IMR-90 (cell line): ENCODE measurements around the gene SPNS2. TPM values are rescaled to one million over a fixed set of nuclear protein-coding genes. Genes with fewer than 3 reads are reported as not detected.

Experiments
- ATAC-seq: fragments of 200-7000 bp; cut with Tn5 transposase; 2 replicates; pipeline ENCODE4 v1.9.1; 2020; ENCODE audit warnings: low read depth, mild to moderate bottlenecking, moderate library complexity
- BruUV-seq: library from RNA; stranded (reverse); fragments of 400-500 nt; replicated peaks from 2 replicates; lab custom pipeline; 2021; lab: Mats Ljungman, UMichigan
- CTCF ChIA-PET: fragments of 300-600 bp; formaldehyde crosslinking; extraction: SDS; loops from one replicate; lab custom pipeline; 2021; ENCODE audit warnings: antibody characterized with exemption; lab: Yijun Ruan, JAX
- POLR2A ChIA-PET: fragments of 300-600 bp; sonication (Branson Sonifier 250); formaldehyde crosslinking; loops from one replicate; lab custom pipeline; 2022; ENCODE audit warnings: antibody characterized with exemption; ENCODE audit not compliant: unreplicated experiment; lab: Charles Lee
- DNase-seq: peaks from one replicate; pipeline ENCODE4 v3.0.0; 2013
- H2AFZ ChIP-seq: replicated peaks from 2 replicates; pipeline ENCODE3; 2013; ENCODE audit warnings: low read length, mild to moderate bottlenecking; ENCODE audit not compliant: poor library complexity
- H2AK5ac ChIP-seq: 2 replicates; pipeline ENCODE4 v1.6.1; 2013; ENCODE audit warnings: low read depth, low read length, inconsistent platforms
- H2AK9ac ChIP-seq: replicated peaks from 2 replicates; pipeline ENCODE3; 2013; ENCODE audit warnings: mild to moderate bottlenecking, low read depth, low read length, moderate library complexity; ENCODE audit not compliant: poor library complexity
- H2BK120ac ChIP-seq: 2 replicates; pipeline ENCODE4 v1.6.1; 2013; ENCODE audit warnings: low read depth, low read length, inconsistent platforms
- H2BK15ac ChIP-seq: 3 replicates; pipeline ENCODE4 v1.6.1; 2013; ENCODE audit warnings: low read depth, low read length, inconsistent platforms
- H2BK20ac ChIP-seq: 2 replicates; pipeline ENCODE4 v1.6.1; 2013; ENCODE audit warnings: low read depth, mild to moderate bottlenecking, inconsistent platforms, low read length, moderate library complexity
- H2BK5ac ChIP-seq: 2 replicates; pipeline ENCODE4 v1.6.1; 2013; ENCODE audit warnings: mild to moderate bottlenecking, low read depth, low read length, inconsistent platforms; ENCODE audit not compliant: poor library complexity, severe bottlenecking
- H3K14ac ChIP-seq: replicated peaks from 2 replicates; pipeline ENCODE4 v1.6.1; 2013; ENCODE audit warnings: low read depth, low read length, inconsistent platforms
- H3K18ac ChIP-seq: 2 replicates; pipeline ENCODE4 v1.6.1; 2013; ENCODE audit warnings: low read depth, low read length, control low read depth
- H3K23ac ChIP-seq: 2 replicates; pipeline ENCODE4 v1.6.1; 2013; ENCODE audit warnings: low read depth, low read length, inconsistent platforms
- H3K27ac ChIP-seq: 2 replicates; pipeline ENCODE4 v1.5.1; 2013; ENCODE audit warnings: mild to moderate bottlenecking, control low read depth, low read length; ENCODE audit not compliant: insufficient read depth
- H3K27me3 ChIP-seq: 2 replicates; pipeline ENCODE4 v1.6.1; 2013; ENCODE audit warnings: low read length; ENCODE audit not compliant: control insufficient read depth, insufficient read depth
- H3K36me3 ChIP-seq: 2 replicates; pipeline ENCODE4 v1.6.1; 2013; ENCODE audit warnings: low read length, mixed read lengths; ENCODE audit not compliant: control insufficient read depth, insufficient read depth
- H3K4ac ChIP-seq: 2 replicates; pipeline ENCODE4 v1.6.1; 2013; ENCODE audit warnings: low read depth, low read length, inconsistent platforms
- H3K4me1 ChIP-seq: 2 replicates; pipeline ENCODE4 v1.6.1; 2013; ENCODE audit warnings: low read length, mixed read lengths; ENCODE audit not compliant: control insufficient read depth, insufficient read depth
- H3K4me2 ChIP-seq: 2 replicates; pipeline ENCODE4 v1.6.1; 2013; ENCODE audit warnings: low read depth, mild to moderate bottlenecking, control low read depth, low read length, moderate library complexity
- H3K4me3 ChIP-seq: 2 replicates; pipeline ENCODE4 v1.5.1; 2013; ENCODE audit warnings: low read depth, mild to moderate bottlenecking, control low read depth, low read length, moderate library complexity; ENCODE audit not compliant: insufficient read depth
- H3K56ac ChIP-seq: 2 replicates; pipeline ENCODE4 v1.6.1; 2013; ENCODE audit warnings: low read length, inconsistent platforms; ENCODE audit not compliant: insufficient read depth; ENCODE audit errors: extremely low read depth
- H3K79me1 ChIP-seq, 2 experiments: 2 replicates each; pipeline ENCODE4 v1.6.1; 2013; ENCODE audit warnings: low read length in 2 of 2, inconsistent platforms in 1 of 2, low read depth in 1 of 2
- H3K9ac ChIP-seq: 2 replicates; pipeline ENCODE4 v1.6.1; 2013; ENCODE audit warnings: low read depth, low read length, control low read depth
- H3K9me1 ChIP-seq: 2 replicates; pipeline ENCODE4 v1.6.1; 2013; ENCODE audit warnings: low read length, inconsistent platforms; ENCODE audit not compliant: insufficient read depth
- H3K9me3 ChIP-seq: 2 replicates; pipeline ENCODE4 v1.6.1; 2013; ENCODE audit warnings: low read length; ENCODE audit not compliant: control insufficient read depth, insufficient read depth
- H4K20me1 ChIP-seq: 2 replicates; pipeline ENCODE4 v1.6.1; 2013; ENCODE audit warnings: low read length, inconsistent platforms; ENCODE audit not compliant: insufficient read depth
- H4K5ac ChIP-seq: 2 replicates; pipeline ENCODE4 v1.6.1; 2013; ENCODE audit warnings: mild to moderate bottlenecking, low read depth, low read length, control low read depth
- H4K8ac ChIP-seq, 2 experiments: 2 replicates each; pipeline ENCODE4 v1.6.1; 2013; ENCODE audit warnings: low read depth in 2 of 2, low read length in 2 of 2, control low read depth in 1 of 2, inconsistent platforms in 1 of 2
- H4K91ac ChIP-seq: 2 replicates; pipeline ENCODE4 v1.6.1; 2013; ENCODE audit warnings: low read depth, low read length, inconsistent platforms; ENCODE audit not compliant: insufficient read depth
- BHLHE40 ChIP-seq: fragments of 150-350 bp; IDR thresholded peaks from 2 replicates; pipeline ENCODE4 v1.6.1; 2016; ENCODE audit warnings: mild to moderate bottlenecking, low read depth, low read length
- CEBPB ChIP-seq: IDR thresholded peaks from 2 replicates; pipeline ENCODE4 v1.6.1; 2012; ENCODE audit warnings: low read depth, low read length, improper control_type of control experiment
- CHD1 ChIP-seq: IDR thresholded peaks from 2 replicates; pipeline ENCODE4 v1.6.1; 2012; ENCODE audit warnings: low read depth, low read length, improper control_type of control experiment
- CTCF ChIP-seq: conservative IDR thresholded peaks from 2 replicates; pipeline ENCODE4 v1.5.1; 2012; ENCODE audit warnings: mild to moderate bottlenecking, low read depth, low read length, improper control_type of control experiment
- ELK1 ChIP-seq: fragments of 150-350 bp; IDR thresholded peaks from 2 replicates; pipeline ENCODE4 v1.6.1; 2016; ENCODE audit warnings: low read depth, mild to moderate bottlenecking, low read length, moderate library complexity, borderline replicate concordance
- FOS ChIP-seq: fragments of 150-350 bp; IDR thresholded peaks from 2 replicates; pipeline ENCODE4 v1.6.1; 2016; ENCODE audit warnings: low read depth, low read length
- MAFK ChIP-seq: IDR thresholded peaks from 2 replicates; pipeline ENCODE4 v1.6.1; 2012; ENCODE audit warnings: low read depth, low read length, improper control_type of control experiment
- MAZ ChIP-seq: IDR thresholded peaks from 2 replicates; pipeline ENCODE4 v1.6.1; 2012; ENCODE audit warnings: low read depth, mild to moderate bottlenecking, low read length, improper control_type of control experiment, moderate library complexity, borderline replicate concordance
- MXI1 ChIP-seq: IDR thresholded peaks from 2 replicates; pipeline ENCODE4 v1.6.1; 2012; ENCODE audit warnings: low read depth, mild to moderate bottlenecking, low read length, moderate library complexity, borderline replicate concordance
- NFE2L2 ChIP-seq: fragments of 150-350 bp; IDR thresholded peaks from 2 replicates; pipeline ENCODE4 v1.6.1; 2016; ENCODE audit warnings: low read depth, mild to moderate bottlenecking, low read length
- POLR2A ChIP-seq: IDR thresholded peaks from 2 replicates; pipeline ENCODE4 v1.6.1; 2012; ENCODE audit warnings: mild to moderate bottlenecking, low read depth, low read length
- RAD21 ChIP-seq: IDR thresholded peaks from 2 replicates; pipeline ENCODE4 v1.6.1; 2012; ENCODE audit warnings: low read length, improper control_type of control experiment
- RCOR1 ChIP-seq: IDR thresholded peaks from 2 replicates; pipeline ENCODE4 v1.6.1; 2012; ENCODE audit warnings: mild to moderate bottlenecking, low read length, improper control_type of control experiment; ENCODE audit not compliant: insufficient replicate concordance
- RFX5 ChIP-seq: IDR thresholded peaks from 2 replicates; pipeline ENCODE4 v1.8.0; 2012; ENCODE audit warnings: low read depth, mild to moderate bottlenecking, low read length, moderate library complexity
- SMC3 ChIP-seq: fragments of 150-350 bp; IDR thresholded peaks from 2 replicates; pipeline ENCODE4 v1.6.1; 2016; ENCODE audit warnings: low read depth, mild to moderate bottlenecking, antibody characterized with exemption, low read length, moderate library complexity
- USF2 ChIP-seq: fragments of 150-350 bp; IDR thresholded peaks from 2 replicates; pipeline ENCODE4 v1.6.1; 2017; ENCODE audit warnings: mild to moderate bottlenecking, antibody characterized with exemption, low read length, low read depth
- WGBS, 2 experiments: methylation state at CpG; one replicate each; pipeline versions ENCODE4 v1.1.5 to v1.1.7; 2013; ENCODE audit warnings: missing lambda C conversion rate in 2 of 2; ENCODE audit not compliant: insufficient read length in 1 of 2; ENCODE audit errors: extremely low coverage in 2 of 2; 5-methylcytosine and 5-hydroxymethylcytosine counted together
- dilution Hi-C: fragments of 300-500 bp; cut with HindIII; formaldehyde crosslinking; loops from one replicate; pipeline ENCODE4 v1.14.3; 2018; ENCODE audit warnings: low sequenced_read_pairs; ENCODE audit not compliant: unreplicated experiment
- in situ Hi-C: fragments of 300-500 bp; cut with MboI; formaldehyde crosslinking; loops from 3 replicates; pipeline ENCODE4 v1.14.3; 2019; ENCODE audit warnings: low sequenced_read_pairs, inconsistent platforms, mixed read lengths
- intact Hi-C: fragments of 100-400 bp; cut with micrococcal nuclease; formaldehyde crosslinking; loops from 2 replicates; pipeline ENCODE4 v1.10.0; 2022
- polyA plus RNA-seq, 3 experiments: library from polyadenylated mRNA; depleted of rRNA; stranded (reverse); fragments of >200 nt; gene quantifications; 2 replicates each; pipeline ENCODE4 v1.2.3, GENCODE V29; 2012; ENCODE audit warnings: low replicate concordance in 1 of 3
- total RNA-seq: library from RNA; depleted of rRNA; stranded (reverse); fragments of >200 nt; gene quantifications from 2 replicates; pipeline ENCODE4 v1.2.3, GENCODE V29; 2012

The SPNS2 gene
- total and polyA plus RNA-seq, 2 of the 4 experiments (the other 2 are of a cell fraction) = under 0.01 TPM; not detected in 1

- WGBS, 2 experiments = 88% methylated on average over 3 of the region's 11 CpGs; no CpG with 5 or more reads in 1 of the 2 experiments
- Histone ChIP-seq H2AFZ (no peak overlapping the region), H4K20me1 (no peaks in the 10 kb centered on the region), H3K4me2 (no peak overlapping the region), H2BK120ac (no peak overlapping the region), H4K8ac (no peak overlapping the region), H2AK5ac (no peak overlapping the region), H3K14ac (no peak overlapping the region), H3K79me1 (no peaks in the 10 kb centered on the region), H3K9me3 (no peaks in the 10 kb centered on the region), H3K27ac (no peak overlapping the region), H3K27me3 (peaks cover 57% of the 10 kb centered on the region), H3K9me1 (no peaks in the 10 kb centered on the region), H2BK5ac (no peak overlapping the region), H4K5ac (no peak overlapping the region), H3K9ac (no peak overlapping the region), H3K4ac (no peak overlapping the region), H2BK15ac (no peak overlapping the region), H3K4me3 (no peak overlapping the region), H4K91ac (no peak overlapping the region), H3K36me3 (no peaks in the 10 kb centered on the region), H2BK20ac (no peak overlapping the region), H3K4me1 (peaks cover 1% of the 10 kb centered on the region; the same call in 1 of the 2 replicates), H3K18ac (no peak overlapping the region), H2AK9ac (no peak overlapping the region), H3K56ac (no peak overlapping the region), H3K23ac (no peak overlapping the region)
- ChIA-PET POLR2A (no interaction called here), CTCF (no interaction called here)
- no peak for TF ChIP-seq USF2
- TF ChIP-seq RCOR1 = no peak
- no peak for TF ChIP-seq POLR2A
- TF ChIP-seq FOS = no peak
- no peak for TF ChIP-seq CEBPB
- TF ChIP-seq CTCF = no peak
- TF ChIP-seq NFE2L2 = no peak
- TF ChIP-seq CHD1 = no peak
- TF ChIP-seq MAZ = no peak
- TF ChIP-seq SMC3 = no peak
- TF ChIP-seq RFX5 = no peak
- no peak for TF ChIP-seq MXI1
- TF ChIP-seq BHLHE40 = no peak
- TF ChIP-seq RAD21 = no peak
- TF ChIP-seq MAFK = no peak
- no peak for TF ChIP-seq ELK1
- DNase-seq (no peak), ATAC-seq (no peak)
- intact Hi-C loops = no loop called here
- BruUV-seq = no TSS peak
- in situ Hi-C loops = loop anchor here (10.0 kb wide), 1 partner anchor 305 kb away; no protein-coding TSS in a partner anchor
- dilution Hi-C loops = no loop called here
These were observed 81.0 kb downstream of the SPNS2 start for GRCh38 chr17:4579678-4580077.
